Caco-2 (cell line): ENCODE measurements around the gene TM4SF18. TPM values are rescaled to one million over a fixed set of nuclear protein-coding genes. Genes with fewer than 3 reads are reported as not detected.
A peak's percentile ranks its signal among the peaks of the same experiment; 100 is the strongest.

Experiments
- BruUV-seq: library from RNA; stranded (reverse); fragments of 400-500 nt; replicated peaks from 2 replicates; lab custom pipeline; 2021; lab: Mats Ljungman, UMichigan
- CTCF ChIA-PET: fragments of 300-600 bp; sonication (Branson Sonifier 250); formaldehyde crosslinking; loops from one replicate; lab custom pipeline; 2022; ENCODE audit warnings: antibody characterized with exemption; lab: Charles Lee
- POLR2A ChIA-PET: fragments of 300-600 bp; sonication (Branson Sonifier 250); formaldehyde crosslinking; loops from one replicate; lab custom pipeline; 2022; ENCODE audit warnings: antibody characterized with exemption; lab: Charles Lee
- DNase-seq, 2 experiments: peaks; one replicate each; pipeline versions ENCODE4 v3.0.0 to v3.0.0-alpha.2; 2020 to 2022
- H3K27me3 ChIP-seq: replicated peaks from 2 replicates; pipeline ENCODE4 v1.6.0; 2011; ENCODE audit warnings: low read length; ENCODE audit not compliant: control insufficient read depth, insufficient read depth
- H3K36me3 ChIP-seq: 2 replicates; pipeline ENCODE4 v1.5.1; 2011; ENCODE audit warnings: low read length; ENCODE audit not compliant: control insufficient read depth, insufficient read depth
- H3K4me1 ChIP-seq: fragments of 250-450 bp; sonication (Bioruptor Pico); 2 replicates; pipeline ENCODE4 v1.5.1; 2020; ENCODE audit warnings: mild to moderate bottlenecking
- H3K4me3 ChIP-seq: 2 replicates; pipeline ENCODE4 v1.5.1; 2011; ENCODE audit warnings: low read depth, mild to moderate bottlenecking, control low read depth, low read length
- H3K9me3 ChIP-seq: fragments of 250-450 bp; sonication (Bioruptor Pico); 2 replicates; pipeline ENCODE4 v1.5.1; 2020; ENCODE audit warnings: mild to moderate bottlenecking, moderate library complexity
- H3K27ac Mint-ChIP-seq: one replicate; pipeline ENCODE4 v1.8.0; 2022; ENCODE audit warnings: mixed read lengths; ENCODE audit not compliant: unreplicated experiment
- H3K27me3 Mint-ChIP-seq: one replicate; pipeline ENCODE4 v1.8.0; 2022; ENCODE audit warnings: mixed read lengths; ENCODE audit not compliant: insufficient read depth, unreplicated experiment
- H3K36me3 Mint-ChIP-seq: one replicate; pipeline ENCODE4 v1.8.0; 2022; ENCODE audit warnings: mild to moderate bottlenecking, mixed read lengths; ENCODE audit not compliant: insufficient read depth, unreplicated experiment
- H3K4me1 Mint-ChIP-seq: one replicate; pipeline ENCODE4 v1.8.0; 2022; ENCODE audit warnings: low read depth, mixed read lengths; ENCODE audit not compliant: unreplicated experiment
- H3K4me3 Mint-ChIP-seq: one replicate; pipeline ENCODE4 v1.8.0; 2022; ENCODE audit warnings: mild to moderate bottlenecking, moderate library complexity, mixed read lengths; ENCODE audit not compliant: unreplicated experiment
- H3K9me3 Mint-ChIP-seq: one replicate; pipeline ENCODE4 v1.8.0; 2022; ENCODE audit warnings: mixed read lengths; ENCODE audit not compliant: unreplicated experiment
- intact Hi-C: fragments of 100-400 bp; cut with micrococcal nuclease; formaldehyde crosslinking; loops from one replicate; pipeline ENCODE4 v1.10.0; 2022; ENCODE audit not compliant: unreplicated experiment
- total RNA-seq: library from RNA; stranded (reverse); gene quantifications from 2 replicates; pipeline ENCODE4 v1.2.3, GENCODE V29; 2022
- TF ChIP-seq, protein P1 (sequence below), 2 experiments: fragments of 200-600 bp in 1 of 2; IDR thresholded peaks; 1 replicate in 1 of 2; 2 replicates in 1 of 2; pipeline versions ENCODE4 v1.5.1 to v1.8.0; 2011 to 2022; ENCODE audit warnings: antibody characterized with exemption in 1 of 2, control low read depth in 1 of 2, inconsistent platforms in 1 of 2, low read depth in 1 of 2, low read length in 1 of 2, mild to moderate bottlenecking in 1 of 2, moderate library complexity in 1 of 2; ENCODE audit not compliant: insufficient read depth in 1 of 2, severe bottlenecking in 1 of 2, unreplicated experiment in 1 of 2

Gene TM4SF18
- total RNA-seq, 1 experiment from 2014 or later = not detected

DNA sequence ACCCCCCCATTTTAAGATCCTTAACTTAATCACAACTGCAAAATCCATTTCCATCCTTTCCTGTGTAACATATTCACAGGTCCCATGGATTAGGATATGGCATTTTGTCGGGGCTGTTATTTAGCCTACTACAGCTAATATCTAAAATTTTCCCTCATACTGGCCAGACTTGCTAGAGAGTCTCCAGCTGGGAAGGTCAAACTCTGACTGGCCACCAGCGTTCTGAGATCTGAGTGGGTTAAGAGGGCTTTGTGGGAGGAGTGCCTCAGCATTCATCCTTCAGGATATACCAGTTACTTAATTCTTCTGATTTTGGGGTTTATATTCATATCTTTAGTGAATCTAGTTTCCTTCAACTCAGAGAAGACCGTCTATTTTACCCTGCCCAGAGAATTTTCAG, 17.7 kb downstream of the TM4SF18 start:
- H3K4me1 Mint-ChIP-seq = peaks cover 33% of the 10 kb centered on the region
- H3K9me3 ChIP-seq = no peaks in the 10 kb centered on the region
- DNase-seq = no peak
- no peaks in the 10 kb centered on the region for H3K27me3 ChIP-seq
- ChIA-PET POLR2A (no interaction called here), CTCF (no interaction called here)
- H3K4me1 ChIP-seq = peaks cover 37% of the 10 kb centered on the region
- no TSS peak for BruUV-seq
- no peaks in the 10 kb centered on the region for H3K36me3 Mint-ChIP-seq
- H3K27me3 Mint-ChIP-seq = no peaks in the 10 kb centered on the region
- no peaks in the 10 kb centered on the region for H3K36me3 ChIP-seq
- TF ChIP-seq, protein P1, sequence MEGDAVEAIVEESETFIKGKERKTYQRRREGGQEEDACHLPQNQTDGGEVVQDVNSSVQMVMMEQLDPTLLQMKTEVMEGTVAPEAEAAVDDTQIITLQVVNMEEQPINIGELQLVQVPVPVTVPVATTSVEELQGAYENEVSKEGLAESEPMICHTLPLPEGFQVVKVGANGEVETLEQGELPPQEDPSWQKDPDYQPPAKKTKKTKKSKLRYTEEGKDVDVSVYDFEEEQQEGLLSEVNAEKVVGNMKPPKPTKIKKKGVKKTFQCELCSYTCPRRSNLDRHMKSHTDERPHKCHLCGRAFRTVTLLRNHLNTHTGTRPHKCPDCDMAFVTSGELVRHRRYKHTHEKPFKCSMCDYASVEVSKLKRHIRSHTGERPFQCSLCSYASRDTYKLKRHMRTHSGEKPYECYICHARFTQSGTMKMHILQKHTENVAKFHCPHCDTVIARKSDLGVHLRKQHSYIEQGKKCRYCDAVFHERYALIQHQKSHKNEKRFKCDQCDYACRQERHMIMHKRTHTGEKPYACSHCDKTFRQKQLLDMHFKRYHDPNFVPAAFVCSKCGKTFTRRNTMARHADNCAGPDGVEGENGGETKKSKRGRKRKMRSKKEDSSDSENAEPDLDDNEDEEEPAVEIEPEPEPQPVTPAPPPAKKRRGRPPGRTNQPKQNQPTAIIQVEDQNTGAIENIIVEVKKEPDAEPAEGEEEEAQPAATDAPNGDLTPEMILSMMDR (IDR thresholded peaks at IDR 0.05; ENCODE audit: insufficient read depth in 1 of 2, low read depth in 1 of 2, low read length in 1 of 2, severe bottlenecking in 1 of 2, unreplicated experiment in 1 of 2) = no peak
- H3K4me3 Mint-ChIP-seq = no peak overlapping the region
- peak overlapping the region; percentile 31 for H3K27ac Mint-ChIP-seq
- H3K4me3 ChIP-seq = no peak overlapping the region
- H3K9me3 Mint-ChIP-seq = no peaks in the 10 kb centered on the region
- intact Hi-C loops = no loop called here

- H3K4me1 ChIP-seq = peaks cover 41% of the 10 kb centered on the region
- no peaks in the 10 kb centered on the region for H3K36me3 ChIP-seq
- intact Hi-C loops = no loop called here
- no peak for DNase-seq
- Mint-ChIP-seq H3K27me3 (no peaks in the 10 kb centered on the region), H3K4me3 (no peak overlapping the region), H3K27ac (peak overlapping the region; percentile 31), H3K36me3 (no peaks in the 10 kb centered on the region), H3K9me3 (no peaks in the 10 kb centered on the region), H3K4me1 (peaks cover 40% of the 10 kb centered on the region)
- H3K4me3 ChIP-seq = no peak overlapping the region
- ChIA-PET CTCF (interaction anchor here (0.7 to 0.8 kb wide), 3 partner anchors 15 to 360 kb away, joined by 3 to 4 read pairs (median 3); no protein-coding TSS in a partner anchor), POLR2A (no interaction called here)
- BruUV-seq = no TSS peak
- H3K9me3 ChIP-seq = no peaks in the 10 kb centered on the region
- no peaks in the 10 kb centered on the region for H3K27me3 ChIP-seq
- TF ChIP-seq, protein P1 (IDR thresholded peaks at IDR 0.05; ENCODE audit: insufficient read depth in 1 of 2, low read depth in 1 of 2, low read length in 1 of 2, severe bottlenecking in 1 of 2, unreplicated experiment in 1 of 2) = no peak
These were observed 18.4 kb downstream of the TM4SF18 start for GRCh38 chr3:149314807-149315578.

- CTCF ChIA-PET = no interaction called here
- H3K4me3 ChIP-seq = no peak overlapping the region
- Mint-ChIP-seq H3K4me3 (no peak overlapping the region), H3K4me1 (peaks cover 42% of the 10 kb centered on the region), H3K36me3 (no peaks in the 10 kb centered on the region), H3K27ac (no peak overlapping the region), H3K27me3 (no peaks in the 10 kb centered on the region), H3K9me3 (no peaks in the 10 kb centered on the region)
- BruUV-seq = no TSS peak
- TF ChIP-seq, protein P1 (IDR thresholded peaks at IDR 0.05; ENCODE audit: insufficient read depth in 1 of 2, low read depth in 1 of 2, low read length in 1 of 2, severe bottlenecking in 1 of 2, unreplicated experiment in 1 of 2) = no peak
- POLR2A ChIA-PET = no interaction called here
- peaks cover 41% of the 10 kb centered on the region for H3K4me1 ChIP-seq
- no peaks in the 10 kb centered on the region for H3K36me3 ChIP-seq
- peaks cover 8% of the 10 kb centered on the region; the same call in 1 of the 2 replicates for H3K9me3 ChIP-seq
- no peaks in the 10 kb centered on the region for H3K27me3 ChIP-seq
- intact Hi-C loops = no loop called here
- no peak for DNase-seq
These were observed 19.9 kb downstream of the TM4SF18 start for GRCh38 chr3:149313542-149313941.
